H1 (cell line): Measurements from ENCODE around the gene BTG3. TPM values are rescaled to one million over a fixed set of nuclear protein-coding genes. Genes with fewer than 3 reads are reported as not detected.

Source experiments
- ASH2L ChIP-seq: fragments of 200-600, 300-600 bp; sonication (generic); IDR thresholded peaks from one replicate; pipeline ENCODE4 v1.7.1; 2017; ENCODE audit warnings: low read length
- CBX8 ChIP-seq: fragments of 300-800, 300-1000 bp; sonication (generic); IDR thresholded peaks from 2 replicates; pipeline ENCODE4 v1.7.1; 2016; ENCODE audit warnings: low read depth, low read length, borderline replicate concordance
- CREB1 ChIP-seq: IDR thresholded peaks from 2 replicates; pipeline ENCODE4 v1.6.1; 2012; ENCODE audit warnings: inconsistent platforms
- JUND ChIP-seq: IDR thresholded peaks from 2 replicates; pipeline ENCODE4 v1.6.1; 2011; ENCODE audit warnings: mild to moderate bottlenecking, improper control_type of control experiment, low read length
- MAFK ChIP-seq: IDR thresholded peaks from 2 replicates; pipeline ENCODE4 v1.6.1; 2012; ENCODE audit warnings: low read depth, mild to moderate bottlenecking, improper control_type of control experiment, low read length
- RAD21 ChIP-seq, 2 experiments: IDR thresholded peaks in 1 of 2; conservative IDR thresholded peaks in 1 of 2; 2 replicates each; pipeline ENCODE4 v1.6.1; 2011; ENCODE audit warnings: low read depth in 2 of 2, low read length in 2 of 2, improper control_type of control experiment in 1 of 2, inconsistent platforms in 1 of 2, mild to moderate bottlenecking in 1 of 2, moderate library complexity in 1 of 2
- SP4 ChIP-seq: IDR thresholded peaks from 2 replicates; pipeline ENCODE4 v1.6.1; 2012; ENCODE audit warnings: low read length, inconsistent platforms
- TAF1 ChIP-seq: IDR thresholded peaks from 2 replicates; pipeline ENCODE4 v1.6.1; 2011; ENCODE audit warnings: mild to moderate bottlenecking, low read depth, low read length
- TBP ChIP-seq: IDR thresholded peaks from 2 replicates; pipeline ENCODE4 v1.6.1; 2011; ENCODE audit warnings: low read depth, low read length, improper control_type of control experiment
- TEAD4 ChIP-seq: IDR thresholded peaks from 2 replicates; pipeline ENCODE4 v1.6.1; 2012; ENCODE audit warnings: low read depth, low read length, inconsistent platforms, mixed read lengths
- YY1 ChIP-seq: IDR thresholded peaks from 2 replicates; pipeline ENCODE4 v1.6.1; 2011; ENCODE audit warnings: low read depth, mild to moderate bottlenecking, low read length
- polyA plus RNA-seq, 7 experiments: library from polyadenylated mRNA; depleted of rRNA in 3 of 7; stranded (reverse) in 5 of 7; unstranded in 2 of 7; fragments of >200 nt in 5 of 7; fragments of 200-250 nt in 2 of 7; gene quantifications; 1 replicate in 5 of 7; 2 replicates in 1 of 7; 4 replicates in 1 of 7; pipeline versions ENCODE4 v1.2.1 to v1.2.3, GENCODE V29; 2011 to 2013; ENCODE audit warnings: missing spikeins in 2 of 7, mixed read lengths in 2 of 7
- total RNA-seq: library from RNA; stranded (reverse); fragmentation: NEBNext Ultra II Directional; extraction: Animal tissue kit (Norgen Biotek cat#: 25700); gene quantifications from 2 replicates; pipeline ENCODE4 v1.2.1, GENCODE V29; 2021
- TF ChIP-seq, protein P1 (sequence below): fragments of 300-600 bp; sonication (generic); IDR thresholded peaks from 2 replicates; pipeline ENCODE4 v1.7.1; 2012; ENCODE audit warnings: low read length, moderate library complexity, mild to moderate bottlenecking, inconsistent platforms; ENCODE audit not compliant: insufficient replicate concordance

The BTG3 gene
- total and polyA plus RNA-seq, 2 of the 8 experiments (the other 6 are each of a cell fraction or from before 2014, with no cell fraction given), result 13.6 to 25.9 TPM

DNA sequence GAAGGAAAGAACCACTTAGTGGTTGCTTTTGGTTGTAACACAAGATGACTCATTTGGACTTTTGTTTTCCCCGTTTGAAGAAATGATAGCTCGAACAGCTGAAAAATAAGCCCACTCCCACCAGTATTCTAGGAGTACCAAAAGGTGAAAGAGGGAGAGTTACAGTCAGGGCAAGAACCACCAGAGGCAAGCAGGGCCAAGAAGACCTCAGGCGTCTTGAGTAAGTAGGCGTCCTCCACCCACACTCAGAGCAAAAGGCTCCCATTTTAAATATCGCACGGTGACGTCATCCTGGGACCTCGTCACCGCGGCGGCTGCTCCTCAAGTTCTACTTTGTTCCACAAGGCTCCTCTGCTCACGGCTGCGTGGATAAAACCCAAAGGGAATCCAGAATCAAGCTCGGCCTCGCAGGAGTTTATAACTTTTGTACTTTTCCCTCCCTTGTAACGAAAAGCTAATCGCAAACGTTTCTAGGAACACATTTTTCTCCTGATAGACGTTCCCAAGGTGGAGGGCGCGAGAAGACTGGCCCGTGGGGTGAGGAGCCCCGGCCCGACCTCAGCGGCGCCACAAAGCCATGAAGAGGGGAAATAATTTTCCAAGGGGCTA lies 1.2 kb downstream of the BTG3 start (continued):
- peak; percentile 60; the same call in 1 of the 2 replicates for TF ChIP-seq YY1
- peak; percentile 89 for TF ChIP-seq CREB1
- TF ChIP-seq TBP, result 0 out of 2 replicates have a peak, but pooled peaks have one; percentile 10
- TF ChIP-seq, protein P1, sequence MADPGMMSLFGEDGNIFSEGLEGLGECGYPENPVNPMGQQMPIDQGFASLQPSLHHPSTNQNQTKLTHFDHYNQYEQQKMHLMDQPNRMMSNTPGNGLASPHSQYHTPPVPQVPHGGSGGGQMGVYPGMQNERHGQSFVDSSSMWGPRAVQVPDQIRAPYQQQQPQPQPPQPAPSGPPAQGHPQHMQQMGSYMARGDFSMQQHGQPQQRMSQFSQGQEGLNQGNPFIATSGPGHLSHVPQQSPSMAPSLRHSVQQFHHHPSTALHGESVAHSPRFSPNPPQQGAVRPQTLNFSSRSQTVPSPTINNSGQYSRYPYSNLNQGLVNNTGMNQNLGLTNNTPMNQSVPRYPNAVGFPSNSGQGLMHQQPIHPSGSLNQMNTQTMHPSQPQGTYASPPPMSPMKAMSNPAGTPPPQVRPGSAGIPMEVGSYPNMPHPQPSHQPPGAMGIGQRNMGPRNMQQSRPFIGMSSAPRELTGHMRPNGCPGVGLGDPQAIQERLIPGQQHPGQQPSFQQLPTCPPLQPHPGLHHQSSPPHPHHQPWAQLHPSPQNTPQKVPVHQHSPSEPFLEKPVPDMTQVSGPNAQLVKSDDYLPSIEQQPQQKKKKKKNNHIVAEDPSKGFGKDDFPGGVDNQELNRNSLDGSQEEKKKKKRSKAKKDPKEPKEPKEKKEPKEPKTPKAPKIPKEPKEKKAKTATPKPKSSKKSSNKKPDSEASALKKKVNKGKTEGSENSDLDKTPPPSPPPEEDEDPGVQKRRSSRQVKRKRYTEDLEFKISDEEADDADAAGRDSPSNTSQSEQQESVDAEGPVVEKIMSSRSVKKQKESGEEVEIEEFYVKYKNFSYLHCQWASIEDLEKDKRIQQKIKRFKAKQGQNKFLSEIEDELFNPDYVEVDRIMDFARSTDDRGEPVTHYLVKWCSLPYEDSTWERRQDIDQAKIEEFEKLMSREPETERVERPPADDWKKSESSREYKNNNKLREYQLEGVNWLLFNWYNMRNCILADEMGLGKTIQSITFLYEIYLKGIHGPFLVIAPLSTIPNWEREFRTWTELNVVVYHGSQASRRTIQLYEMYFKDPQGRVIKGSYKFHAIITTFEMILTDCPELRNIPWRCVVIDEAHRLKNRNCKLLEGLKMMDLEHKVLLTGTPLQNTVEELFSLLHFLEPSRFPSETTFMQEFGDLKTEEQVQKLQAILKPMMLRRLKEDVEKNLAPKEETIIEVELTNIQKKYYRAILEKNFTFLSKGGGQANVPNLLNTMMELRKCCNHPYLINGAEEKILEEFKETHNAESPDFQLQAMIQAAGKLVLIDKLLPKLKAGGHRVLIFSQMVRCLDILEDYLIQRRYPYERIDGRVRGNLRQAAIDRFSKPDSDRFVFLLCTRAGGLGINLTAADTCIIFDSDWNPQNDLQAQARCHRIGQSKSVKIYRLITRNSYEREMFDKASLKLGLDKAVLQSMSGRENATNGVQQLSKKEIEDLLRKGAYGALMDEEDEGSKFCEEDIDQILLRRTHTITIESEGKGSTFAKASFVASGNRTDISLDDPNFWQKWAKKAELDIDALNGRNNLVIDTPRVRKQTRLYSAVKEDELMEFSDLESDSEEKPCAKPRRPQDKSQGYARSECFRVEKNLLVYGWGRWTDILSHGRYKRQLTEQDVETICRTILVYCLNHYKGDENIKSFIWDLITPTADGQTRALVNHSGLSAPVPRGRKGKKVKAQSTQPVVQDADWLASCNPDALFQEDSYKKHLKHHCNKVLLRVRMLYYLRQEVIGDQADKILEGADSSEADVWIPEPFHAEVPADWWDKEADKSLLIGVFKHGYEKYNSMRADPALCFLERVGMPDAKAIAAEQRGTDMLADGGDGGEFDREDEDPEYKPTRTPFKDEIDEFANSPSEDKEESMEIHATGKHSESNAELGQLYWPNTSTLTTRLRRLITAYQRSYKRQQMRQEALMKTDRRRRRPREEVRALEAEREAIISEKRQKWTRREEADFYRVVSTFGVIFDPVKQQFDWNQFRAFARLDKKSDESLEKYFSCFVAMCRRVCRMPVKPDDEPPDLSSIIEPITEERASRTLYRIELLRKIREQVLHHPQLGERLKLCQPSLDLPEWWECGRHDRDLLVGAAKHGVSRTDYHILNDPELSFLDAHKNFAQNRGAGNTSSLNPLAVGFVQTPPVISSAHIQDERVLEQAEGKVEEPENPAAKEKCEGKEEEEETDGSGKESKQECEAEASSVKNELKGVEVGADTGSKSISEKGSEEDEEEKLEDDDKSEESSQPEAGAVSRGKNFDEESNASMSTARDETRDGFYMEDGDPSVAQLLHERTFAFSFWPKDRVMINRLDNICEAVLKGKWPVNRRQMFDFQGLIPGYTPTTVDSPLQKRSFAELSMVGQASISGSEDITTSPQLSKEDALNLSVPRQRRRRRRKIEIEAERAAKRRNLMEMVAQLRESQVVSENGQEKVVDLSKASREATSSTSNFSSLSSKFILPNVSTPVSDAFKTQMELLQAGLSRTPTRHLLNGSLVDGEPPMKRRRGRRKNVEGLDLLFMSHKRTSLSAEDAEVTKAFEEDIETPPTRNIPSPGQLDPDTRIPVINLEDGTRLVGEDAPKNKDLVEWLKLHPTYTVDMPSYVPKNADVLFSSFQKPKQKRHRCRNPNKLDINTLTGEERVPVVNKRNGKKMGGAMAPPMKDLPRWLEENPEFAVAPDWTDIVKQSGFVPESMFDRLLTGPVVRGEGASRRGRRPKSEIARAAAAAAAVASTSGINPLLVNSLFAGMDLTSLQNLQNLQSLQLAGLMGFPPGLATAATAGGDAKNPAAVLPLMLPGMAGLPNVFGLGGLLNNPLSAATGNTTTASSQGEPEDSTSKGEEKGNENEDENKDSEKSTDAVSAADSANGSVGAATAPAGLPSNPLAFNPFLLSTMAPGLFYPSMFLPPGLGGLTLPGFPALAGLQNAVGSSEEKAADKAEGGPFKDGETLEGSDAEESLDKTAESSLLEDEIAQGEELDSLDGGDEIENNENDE, result peak; percentile 52
- no peak for TF ChIP-seq TEAD4
- no peak for TF ChIP-seq CBX8
- peak; percentile 97 for TF ChIP-seq JUND
- no peak for TF ChIP-seq MAFK
- TF ChIP-seq RAD21 (IDR thresholded peaks at IDR 0.05 in 1 of 2, conservative IDR thresholded peaks at IDR 0.05 in 1 of 2; ENCODE audit: low read depth in 2 of 2, low read length in 2 of 2), result no peak
- peak; percentile 42; the same call in 1 of the 2 replicates for TF ChIP-seq TAF1
- TF ChIP-seq ASH2L, result peak; percentile 7
- TF ChIP-seq SP4, result no peak
